ENCODE measurements around the gene RNF150.

RNF150 gene

GRCh38 chr4:141132072-141132708 is 1.1 kb downstream of the RNF150 start:
- in situ Hi-C loops (cut with MboI; ENCODE audit: low sequenced_read_pairs) = no loop called here

- in situ Hi-C loops (cut with MboI; ENCODE audit: low sequenced_read_pairs) = no loop called here
These were observed 1.6 kb downstream of the RNF150 start for GRCh38 chr4:141131723-141132071.

- in situ Hi-C loops (cut with MboI; ENCODE audit: low sequenced_read_pairs) = no loop called here
These were observed 2.2 kb downstream of the RNF150 start for GRCh38 chr4:141130947-141131605.

GRCh38 chr4:141127884-141128283 is 5.4 kb downstream of the RNF150 start:
- in situ Hi-C loops (cut with MboI; ENCODE audit: low sequenced_read_pairs) = no loop called here

GRCh38 chr4:141126769-141127168 is 6.5 kb downstream of the RNF150 start:
- in situ Hi-C loops (cut with MboI; ENCODE audit: low sequenced_read_pairs) = no loop called here

GRCh38 chr4:141124224-141124623 is 9.0 kb downstream of the RNF150 start:
- in situ Hi-C loops (cut with MboI; ENCODE audit: low sequenced_read_pairs) = no loop called here

GRCh38 chr4:141121768-141122454 is 11.4 kb downstream of the RNF150 start:
- in situ Hi-C loops (cut with MboI; ENCODE audit: low sequenced_read_pairs) = no loop called here

GRCh38 chr4:141121101-141121500 is 12.2 kb downstream of the RNF150 start:
- in situ Hi-C loops (cut with MboI; ENCODE audit: low sequenced_read_pairs) = no loop called here

GRCh38 chr4:141120036-141120593 is 13.2 kb downstream of the RNF150 start:
- in situ Hi-C loops (cut with MboI; ENCODE audit: low sequenced_read_pairs) = no loop called here

- in situ Hi-C loops (cut with MboI; ENCODE audit: low sequenced_read_pairs) = no loop called here
These were observed 14.2 kb downstream of the RNF150 start for GRCh38 chr4:141119071-141119470.

- in situ Hi-C loops (cut with MboI; ENCODE audit: low sequenced_read_pairs) = no loop called here
These were observed 14.9 kb downstream of the RNF150 start for GRCh38 chr4:141118381-141118780.

- in situ Hi-C loops (cut with MboI; ENCODE audit: low sequenced_read_pairs) = no loop called here
These were observed 15.3 kb downstream of the RNF150 start for GRCh38 chr4:141117935-141118334.

- in situ Hi-C loops (cut with MboI; ENCODE audit: low sequenced_read_pairs) = no loop called here
These were observed 23.3 kb downstream of the RNF150 start for GRCh38 chr4:141109983-141110382.

- in situ Hi-C loops (cut with MboI; ENCODE audit: low sequenced_read_pairs) = no loop called here
These were observed 25.3 kb downstream of the RNF150 start for GRCh38 chr4:141107927-141108326.

- in situ Hi-C loops (cut with MboI; ENCODE audit: low sequenced_read_pairs) = no loop called here
These were observed 30.9 kb downstream of the RNF150 start for GRCh38 chr4:141102367-141102766.

- in situ Hi-C loops (cut with MboI; ENCODE audit: low sequenced_read_pairs) = no loop called here
These were observed 31.8 kb downstream of the RNF150 start for GRCh38 chr4:141101511-141101910.

- in situ Hi-C loops (cut with MboI; ENCODE audit: low sequenced_read_pairs) = no loop called here
These were observed 33.9 kb downstream of the RNF150 start for GRCh38 chr4:141099326-141099725.

GRCh38 chr4:141098163-141098562 is 35.1 kb downstream of the RNF150 start:
- in situ Hi-C loops (cut with MboI; ENCODE audit: low sequenced_read_pairs) = no loop called here

- in situ Hi-C loops (cut with MboI; ENCODE audit: low sequenced_read_pairs) = no loop called here
These were observed 42.8 kb downstream of the RNF150 start for GRCh38 chr4:141090473-141090872.

GRCh38 chr4:141081921-141082395 is 51.3 kb downstream of the RNF150 start:
- in situ Hi-C loops (cut with MboI; ENCODE audit: low sequenced_read_pairs) = no loop called here

- in situ Hi-C loops (cut with MboI; ENCODE audit: low sequenced_read_pairs) = no loop called here
These were observed 52.6 kb downstream of the RNF150 start for GRCh38 chr4:141080668-141081067.
